Measurements from ENCODE around the gene ARID5A.
A peak's percentile ranks its signal among the peaks of the same experiment; 100 is the strongest.

ARID5A gene

DNA sequence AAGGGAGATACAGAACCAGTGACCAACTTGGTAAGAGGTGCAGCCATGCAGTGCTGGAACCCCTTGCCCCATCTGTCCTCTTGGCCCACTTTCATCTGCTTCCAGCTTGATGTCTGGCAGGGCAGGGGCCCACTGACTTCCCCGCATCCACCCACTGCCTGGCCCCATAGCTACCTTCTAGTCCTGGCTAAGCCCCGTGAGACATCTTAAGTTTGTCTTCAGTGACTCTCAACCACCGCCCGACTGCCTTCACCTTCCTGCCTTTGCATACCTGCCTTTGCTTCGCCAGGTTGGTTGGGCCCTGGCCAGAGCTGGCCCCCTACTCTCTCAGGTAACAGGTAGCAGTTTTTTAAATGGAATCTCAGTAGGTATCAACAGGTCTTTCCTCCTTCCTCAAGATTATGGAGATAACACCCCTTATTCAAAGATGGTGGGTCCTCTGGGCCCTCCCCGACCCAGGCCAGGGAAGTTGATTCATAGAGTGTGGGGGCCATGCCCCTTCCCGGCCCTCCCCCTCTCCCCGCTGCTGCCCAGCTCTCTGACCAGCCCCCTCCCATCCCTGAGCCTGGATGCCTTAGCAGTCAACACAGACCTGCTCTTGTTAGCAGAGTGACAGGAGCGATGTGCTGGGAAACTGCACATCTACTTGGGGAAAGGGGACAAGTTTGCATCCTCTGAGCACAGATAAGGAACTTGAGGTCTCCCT is 2.8 kb downstream of the ARID5A start:
- TF ChIP-seq, protein P1, sequence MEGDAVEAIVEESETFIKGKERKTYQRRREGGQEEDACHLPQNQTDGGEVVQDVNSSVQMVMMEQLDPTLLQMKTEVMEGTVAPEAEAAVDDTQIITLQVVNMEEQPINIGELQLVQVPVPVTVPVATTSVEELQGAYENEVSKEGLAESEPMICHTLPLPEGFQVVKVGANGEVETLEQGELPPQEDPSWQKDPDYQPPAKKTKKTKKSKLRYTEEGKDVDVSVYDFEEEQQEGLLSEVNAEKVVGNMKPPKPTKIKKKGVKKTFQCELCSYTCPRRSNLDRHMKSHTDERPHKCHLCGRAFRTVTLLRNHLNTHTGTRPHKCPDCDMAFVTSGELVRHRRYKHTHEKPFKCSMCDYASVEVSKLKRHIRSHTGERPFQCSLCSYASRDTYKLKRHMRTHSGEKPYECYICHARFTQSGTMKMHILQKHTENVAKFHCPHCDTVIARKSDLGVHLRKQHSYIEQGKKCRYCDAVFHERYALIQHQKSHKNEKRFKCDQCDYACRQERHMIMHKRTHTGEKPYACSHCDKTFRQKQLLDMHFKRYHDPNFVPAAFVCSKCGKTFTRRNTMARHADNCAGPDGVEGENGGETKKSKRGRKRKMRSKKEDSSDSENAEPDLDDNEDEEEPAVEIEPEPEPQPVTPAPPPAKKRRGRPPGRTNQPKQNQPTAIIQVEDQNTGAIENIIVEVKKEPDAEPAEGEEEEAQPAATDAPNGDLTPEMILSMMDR (conservative IDR thresholded peaks at IDR 0.05; ENCODE audit: low read depth, low read length), result no peak
- H3K9ac ChIP-seq, result peak overlapping the region; percentile 95; the same call in 1 of the 2 replicates
- H3K27ac ChIP-seq, result peak overlapping the region; percentile 98; the same call in 1 of the 2 replicates

DNA sequence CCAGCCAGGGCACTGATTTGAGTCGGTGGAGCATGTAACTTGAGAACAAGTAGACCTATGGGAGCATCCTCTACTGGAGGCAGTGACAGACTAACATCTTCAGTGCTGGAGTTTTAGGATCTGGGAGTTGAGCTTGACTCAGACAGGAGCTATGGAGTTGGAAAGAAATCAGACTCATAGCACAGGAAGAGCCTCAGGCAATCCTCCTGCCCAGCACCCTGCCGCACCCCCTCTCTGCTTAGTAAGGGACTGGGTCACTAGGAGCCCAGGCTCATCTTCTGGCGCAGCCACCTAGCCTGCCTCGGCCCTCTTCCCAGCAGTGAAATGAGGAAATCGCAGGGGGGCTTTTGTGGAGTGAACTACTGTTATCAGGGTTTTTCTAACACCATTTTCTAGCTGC is 3.6 kb downstream of the ARID5A start:
- Histone ChIP-seq H3K36me3 (ENCODE audit: insufficient read depth) (peaks cover 31% of the 10 kb centered on the region; the same call in 1 of the 2 replicates), H3K4me3 (IDR thresholded peaks at IDR 0.05; ENCODE audit: insufficient read depth, low read depth, low read length) (no peak overlapping the region), H3K4me2 (peak overlapping the region; percentile 83), H3K27ac (peak overlapping the region; percentile 98; the same call in 1 of the 2 replicates), H3K9ac (no peak overlapping the region; the same call in 1 of the 2 replicates), H3K27me3 (ENCODE audit: insufficient read depth, low read depth) (no peaks in the 10 kb centered on the region), H4K20me1 (ENCODE audit: insufficient read depth) (peaks cover 65% of the 10 kb centered on the region), H3K4me1 (ENCODE audit: low read depth, poor library complexity, severe bottlenecking) (peaks cover 77% of the 10 kb centered on the region), H2AFZ (ENCODE audit: low read depth) (no peak overlapping the region), H3K79me2 (ENCODE audit: insufficient read depth, low read depth) (peaks cover 81% of the 10 kb centered on the region)
- TF ChIP-seq, protein P1 (conservative IDR thresholded peaks at IDR 0.05; ENCODE audit: low read depth, low read length), result no peak

More for the DNA sequence above, 2.8 kb downstream of the ARID5A start:
- peaks cover 26% of the 10 kb centered on the region; the same call in 1 of the 2 replicates for H3K36me3 ChIP-seq (ENCODE audit: insufficient read depth)
- peak overlapping the region; percentile 83 for H3K4me2 ChIP-seq
- no peak overlapping the region for H2AFZ ChIP-seq (ENCODE audit: low read depth)
- no peak overlapping the region for H3K4me3 ChIP-seq (IDR thresholded peaks at IDR 0.05; ENCODE audit: insufficient read depth, low read depth, low read length)
- peaks cover 57% of the 10 kb centered on the region for H4K20me1 ChIP-seq (ENCODE audit: insufficient read depth)
- peaks cover 77% of the 10 kb centered on the region for H3K4me1 ChIP-seq (ENCODE audit: low read depth, poor library complexity, severe bottlenecking)
- peaks cover 74% of the 10 kb centered on the region for H3K79me2 ChIP-seq (ENCODE audit: insufficient read depth, low read depth)
- no peaks in the 10 kb centered on the region for H3K27me3 ChIP-seq (ENCODE audit: insufficient read depth, low read depth)

DNA sequence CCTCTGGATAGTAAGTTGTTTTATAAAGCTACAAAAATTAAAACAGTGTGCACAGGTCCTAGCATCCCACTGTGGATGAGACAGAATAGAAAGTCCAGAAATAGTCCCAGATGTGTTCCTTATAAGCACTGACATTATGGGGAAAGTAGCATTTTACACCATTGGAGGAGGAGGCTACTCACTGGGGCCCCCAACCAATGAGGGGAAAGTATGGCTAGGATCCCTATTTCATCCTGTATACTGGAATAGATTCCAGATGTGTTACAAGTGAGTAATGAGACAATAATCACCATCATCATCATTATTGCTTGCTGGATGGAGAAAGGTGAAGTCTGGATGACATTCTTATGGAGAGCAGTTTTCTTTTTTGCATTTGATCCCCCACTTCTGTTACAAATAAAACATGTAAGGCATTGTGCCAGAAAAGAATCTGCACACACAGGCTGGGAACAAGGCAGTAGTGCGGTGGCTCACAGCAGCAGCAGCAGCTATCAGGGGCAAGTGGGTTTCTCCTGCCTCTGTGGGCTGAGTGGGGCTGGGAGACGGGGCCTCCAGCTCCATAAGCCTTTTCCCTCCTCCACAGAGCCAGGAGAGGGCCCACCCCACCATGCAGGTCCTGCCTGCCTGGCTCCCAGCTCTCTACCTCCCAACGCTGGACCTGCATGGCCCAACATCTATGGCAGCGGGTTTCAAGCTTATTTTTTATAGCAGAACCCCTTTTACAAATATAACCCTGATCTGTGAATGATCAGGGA is 5.0 kb downstream of the ARID5A start:
- H3K4me3 ChIP-seq (IDR thresholded peaks at IDR 0.05; ENCODE audit: insufficient read depth, low read depth, low read length), result no peak overlapping the region
- no peak overlapping the region for H2AFZ ChIP-seq (ENCODE audit: low read depth)
- H3K4me1 ChIP-seq (ENCODE audit: low read depth, poor library complexity, severe bottlenecking), result peaks cover 79% of the 10 kb centered on the region
- peak overlapping the region; percentile 15; the same call in 1 of the 2 replicates for H3K27ac ChIP-seq
- peaks cover 36% of the 10 kb centered on the region; the same call in 1 of the 2 replicates for H3K36me3 ChIP-seq (ENCODE audit: insufficient read depth)
- TF ChIP-seq, protein P1 (conservative IDR thresholded peaks at IDR 0.05; ENCODE audit: low read depth, low read length), result no peak
- peaks cover 96% of the 10 kb centered on the region for H3K79me2 ChIP-seq (ENCODE audit: insufficient read depth, low read depth)
- H3K9ac ChIP-seq, result no peak overlapping the region; the same call in 1 of the 2 replicates
- H3K4me2 ChIP-seq, result peak overlapping the region; percentile 46; the same call in 1 of the 2 replicates
- H3K27me3 ChIP-seq (ENCODE audit: insufficient read depth, low read depth), result no peaks in the 10 kb centered on the region
- peaks cover 79% of the 10 kb centered on the region for H4K20me1 ChIP-seq (ENCODE audit: insufficient read depth)

DNA sequence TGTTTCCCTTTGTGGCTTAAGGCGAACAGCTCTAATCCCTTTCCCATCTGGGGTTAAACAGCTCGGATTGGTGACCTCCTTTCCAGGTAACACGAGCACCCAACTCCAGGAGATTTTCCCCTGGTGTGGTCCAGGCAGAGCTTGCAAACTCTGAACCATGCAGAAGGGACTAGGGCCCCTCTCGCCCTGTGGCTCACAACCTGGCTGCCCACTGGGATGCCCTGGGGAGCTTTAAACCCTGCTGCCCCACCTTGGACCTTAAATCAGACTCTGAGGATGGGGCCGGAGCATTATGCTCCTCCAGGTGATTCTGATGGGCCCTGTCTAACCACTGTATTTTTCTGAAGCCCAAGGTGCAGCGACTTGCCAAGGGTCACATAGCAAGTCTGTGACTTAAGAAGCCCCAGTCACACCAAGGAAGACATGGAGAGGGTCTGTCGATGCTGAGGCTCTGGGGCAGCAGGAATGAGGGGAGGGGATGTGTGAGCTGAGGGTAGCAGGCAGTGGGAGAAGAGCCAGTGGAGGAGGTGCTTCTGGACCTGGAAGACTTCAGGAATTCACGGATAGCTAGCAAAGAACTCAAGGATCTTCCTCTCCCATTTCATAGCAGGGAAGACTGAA is 5.9 kb downstream of the ARID5A start:
- Histone ChIP-seq H2AFZ (ENCODE audit: low read depth) (no peak overlapping the region), H3K27ac (peak overlapping the region; percentile 14; the same call in 1 of the 2 replicates), H3K27me3 (ENCODE audit: insufficient read depth, low read depth) (no peaks in the 10 kb centered on the region), H4K20me1 (ENCODE audit: insufficient read depth) (peaks cover 82% of the 10 kb centered on the region), H3K36me3 (ENCODE audit: insufficient read depth) (peaks cover 36% of the 10 kb centered on the region; the same call in 1 of the 2 replicates), H3K79me2 (ENCODE audit: insufficient read depth, low read depth) (peaks cover 99% of the 10 kb centered on the region), H3K4me3 (IDR thresholded peaks at IDR 0.05; ENCODE audit: insufficient read depth, low read depth, low read length) (no peak overlapping the region), H3K4me1 (ENCODE audit: low read depth, poor library complexity, severe bottlenecking) (peaks cover 88% of the 10 kb centered on the region), H3K9ac (no peak overlapping the region; the same call in 1 of the 2 replicates), H3K4me2 (peak overlapping the region; percentile 46)
- TF ChIP-seq, protein P1 (conservative IDR thresholded peaks at IDR 0.05; ENCODE audit: low read depth, low read length), result no peak

Measured in KMS-11 (cell line).